SH-SY5Y (cell line): ENCODE results near the gene CHAMP1.

Experiments used
- GATA2 ChIP-seq: IDR thresholded peaks from 2 replicates; pipeline ENCODE4 v1.6.1; 2011; ENCODE audit warnings: mild to moderate bottlenecking, low read depth, low read length
- GATA3 ChIP-seq: IDR thresholded peaks from 2 replicates; pipeline ENCODE4 v1.6.1; 2011; ENCODE audit warnings: low read depth, mild to moderate bottlenecking, low read length, moderate library complexity

Gene CHAMP1

DNA sequence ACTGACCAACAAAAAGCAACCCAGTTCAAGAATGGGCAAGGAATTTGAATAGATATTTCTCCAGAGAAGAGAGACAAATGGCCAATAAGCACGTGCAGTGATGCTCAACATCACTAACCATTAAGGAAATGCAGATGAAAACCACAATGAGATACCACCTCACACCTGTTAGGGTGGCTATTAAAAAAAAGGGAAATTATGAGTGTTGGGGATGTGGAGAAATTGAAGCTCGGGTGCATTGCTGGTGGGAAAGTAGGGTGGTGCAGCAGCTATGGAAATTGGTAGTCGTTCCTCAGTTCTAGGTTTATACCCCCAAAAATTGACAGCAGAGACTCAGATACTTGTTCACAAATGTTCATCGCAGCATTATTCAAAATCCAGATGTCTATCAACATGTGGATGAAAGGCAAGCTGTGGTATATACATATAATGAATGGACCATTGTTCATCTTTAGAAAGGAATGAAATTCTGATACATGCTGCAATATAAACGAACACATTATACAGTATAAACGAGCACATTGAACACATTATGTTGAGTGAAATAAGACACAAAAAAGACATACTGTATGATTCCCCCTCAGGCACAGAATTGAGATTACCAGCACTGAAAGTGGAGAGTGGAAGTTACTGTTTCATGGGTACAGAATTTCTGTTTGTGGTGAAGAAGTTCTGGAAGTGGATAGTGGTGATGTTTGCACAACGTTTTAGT, 927 bp downstream of the CHAMP1 start:
- no peak for TF ChIP-seq GATA2

DNA sequence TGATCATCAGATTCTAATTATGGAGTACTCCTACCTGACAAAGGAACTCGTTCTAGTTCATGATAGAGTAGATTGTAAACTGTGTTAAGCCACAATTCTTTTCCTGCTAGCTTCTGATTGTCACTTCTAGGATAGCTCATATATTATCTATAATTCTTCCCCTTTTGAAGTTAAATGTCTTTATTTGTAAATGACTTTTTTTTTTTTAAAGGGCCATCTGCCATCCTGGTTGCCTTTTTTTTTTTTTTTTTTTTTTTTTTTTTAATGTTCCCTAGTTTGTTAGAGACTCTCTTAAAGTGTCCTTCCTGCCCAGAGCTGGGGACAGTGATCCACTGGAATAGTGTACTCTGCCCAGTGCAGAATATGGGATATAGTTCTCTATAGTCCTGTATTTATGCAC, 4.3 kb downstream of the CHAMP1 start:
- TF ChIP-seq GATA3 (no peak), GATA2 (no peak)

DNA sequence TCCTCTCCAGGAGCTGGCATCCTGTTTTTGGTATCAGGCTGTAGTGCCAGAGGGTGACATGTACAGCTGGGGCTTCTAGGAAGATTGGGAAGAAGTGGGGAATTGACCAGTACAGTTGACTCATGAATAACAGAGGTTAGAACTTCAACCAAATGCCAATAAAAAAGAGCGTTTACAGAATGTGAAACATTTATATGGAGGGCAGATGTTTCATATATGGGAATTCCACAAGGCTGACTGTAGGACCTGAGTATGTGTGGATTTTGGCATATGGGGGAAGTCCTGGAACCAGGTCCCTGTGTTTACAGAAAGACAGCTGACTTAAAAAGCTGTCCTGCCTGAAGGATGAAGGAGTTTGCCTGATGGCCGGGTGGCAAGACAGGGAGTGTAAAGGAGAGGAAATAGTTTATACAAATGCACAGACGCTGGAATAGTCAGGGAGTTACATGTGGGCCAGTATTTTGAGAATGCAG, 5.2 kb downstream of the CHAMP1 start:
- TF ChIP-seq GATA2, result no peak
- TF ChIP-seq GATA3, result no peak

DNA sequence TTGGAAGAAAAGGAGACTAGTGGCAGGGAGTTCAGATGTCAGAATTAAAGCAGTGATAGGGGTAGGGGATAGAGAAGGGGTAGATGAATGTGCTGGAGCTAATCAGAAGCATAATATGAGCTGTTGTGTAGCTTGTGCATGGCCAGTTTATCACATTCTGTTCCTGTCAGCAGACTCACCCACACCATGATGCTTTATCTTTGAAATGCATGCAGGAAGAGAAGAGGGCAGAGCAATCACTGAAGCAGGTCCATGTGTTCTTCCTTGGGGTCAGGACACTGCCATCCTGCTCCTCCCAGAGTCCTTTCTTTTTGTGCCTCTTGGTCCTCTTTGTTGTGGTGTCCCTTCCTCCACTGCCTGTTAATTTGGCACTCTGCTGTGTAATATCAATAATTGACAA, 5.8 kb downstream of the CHAMP1 start:
- TF ChIP-seq GATA2 (no peak), GATA3 (no peak)

DNA sequence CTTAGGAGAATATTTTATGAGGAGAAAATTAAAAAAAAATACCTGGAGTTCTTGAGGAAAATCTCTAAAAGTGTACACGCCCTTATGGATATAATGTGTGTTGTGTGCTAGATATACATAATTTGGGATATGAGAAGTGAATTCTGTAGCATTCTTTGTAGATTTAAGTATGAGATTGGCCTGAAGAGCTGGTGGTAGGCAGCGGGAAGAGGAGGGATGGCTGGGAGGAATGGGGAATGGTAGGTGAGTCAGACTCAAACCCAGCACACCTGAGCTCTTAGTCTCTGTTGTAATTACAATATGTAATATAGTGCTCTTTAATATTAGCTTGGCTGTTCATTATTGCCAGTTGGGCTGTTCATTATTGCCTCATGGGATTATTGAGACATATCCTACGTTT, 7.0 kb downstream of the CHAMP1 start:
- TF ChIP-seq GATA3 (no peak), GATA2 (no peak)

DNA sequence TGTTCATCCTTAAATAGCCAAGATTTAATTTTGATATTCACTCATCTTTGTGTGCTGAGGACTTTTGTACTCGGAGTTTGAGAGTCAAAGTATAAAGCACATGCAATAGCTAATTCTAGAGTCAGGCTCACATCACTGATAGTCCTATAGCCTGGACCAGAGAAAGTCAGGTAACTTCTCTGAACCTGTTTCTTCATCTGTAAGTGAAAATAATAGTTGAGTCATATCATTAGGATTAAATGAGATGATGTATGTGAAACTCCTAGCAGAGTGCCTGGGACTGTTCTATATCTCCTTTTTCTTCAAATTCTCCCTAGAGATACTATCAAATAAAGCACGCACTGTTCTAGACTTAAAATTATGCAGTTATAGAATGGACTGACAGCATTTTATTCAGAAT, 9.0 kb downstream of the CHAMP1 start:
- no peak for TF ChIP-seq GATA2
- no peak for TF ChIP-seq GATA3

DNA sequence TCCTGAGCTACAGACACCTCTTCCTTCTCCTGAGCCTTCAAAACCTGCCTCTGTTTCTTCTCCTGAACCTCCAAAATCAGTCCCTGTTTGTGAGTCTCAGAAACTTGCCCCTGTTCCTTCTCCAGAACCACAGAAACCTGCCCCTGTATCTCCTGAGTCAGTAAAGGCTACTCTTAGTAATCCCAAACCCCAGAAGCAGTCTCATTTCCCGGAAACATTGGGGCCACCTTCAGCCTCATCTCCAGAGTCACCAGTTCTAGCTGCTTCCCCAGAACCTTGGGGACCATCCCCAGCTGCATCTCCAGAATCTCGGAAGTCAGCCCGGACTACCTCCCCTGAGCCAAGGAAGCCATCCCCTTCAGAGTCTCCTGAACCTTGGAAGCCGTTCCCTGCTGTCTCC, 10.0 kb downstream of the CHAMP1 start:
- TF ChIP-seq GATA3, result no peak
- no peak for TF ChIP-seq GATA2

DNA sequence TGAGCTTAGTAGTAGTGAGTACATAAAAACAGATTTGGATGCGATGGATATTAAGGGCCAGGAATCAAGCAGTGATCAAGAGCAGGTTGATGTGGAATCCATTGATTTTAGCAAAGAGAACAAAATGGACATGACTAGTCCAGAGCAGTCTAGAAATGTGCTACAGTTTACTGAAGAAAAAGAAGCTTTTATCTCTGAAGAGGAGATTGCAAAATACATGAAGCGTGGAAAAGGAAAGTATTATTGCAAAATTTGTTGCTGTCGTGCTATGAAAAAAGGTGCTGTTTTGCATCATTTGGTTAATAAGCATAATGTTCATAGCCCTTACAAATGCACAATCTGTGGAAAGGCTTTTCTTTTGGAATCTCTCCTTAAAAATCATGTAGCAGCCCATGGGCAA, 11.4 kb downstream of the CHAMP1 start:
- TF ChIP-seq GATA3 (no peak), GATA2 (no peak)

DNA sequence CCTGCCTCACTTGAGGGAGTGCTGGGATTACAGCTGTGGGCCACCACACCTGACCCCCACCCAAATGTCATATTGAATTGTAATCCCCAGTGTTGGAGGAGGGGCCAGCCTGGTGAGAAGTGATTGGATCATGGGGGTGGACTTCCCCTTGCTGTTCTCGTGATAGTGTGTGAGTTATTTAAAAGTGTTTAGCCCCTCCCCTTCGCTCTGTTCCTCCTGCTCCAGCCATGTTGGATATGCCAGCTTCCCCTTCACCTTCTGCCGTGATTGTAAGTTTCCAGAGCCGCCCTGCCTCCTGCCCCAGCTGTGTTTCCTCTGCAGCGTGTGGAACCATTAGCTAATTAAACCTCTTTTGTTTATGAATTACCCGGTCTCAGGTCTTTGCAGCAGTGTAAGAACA, 13.7 kb downstream of the CHAMP1 start:
- TF ChIP-seq GATA2 (no peak), GATA3 (no peak)

DNA sequence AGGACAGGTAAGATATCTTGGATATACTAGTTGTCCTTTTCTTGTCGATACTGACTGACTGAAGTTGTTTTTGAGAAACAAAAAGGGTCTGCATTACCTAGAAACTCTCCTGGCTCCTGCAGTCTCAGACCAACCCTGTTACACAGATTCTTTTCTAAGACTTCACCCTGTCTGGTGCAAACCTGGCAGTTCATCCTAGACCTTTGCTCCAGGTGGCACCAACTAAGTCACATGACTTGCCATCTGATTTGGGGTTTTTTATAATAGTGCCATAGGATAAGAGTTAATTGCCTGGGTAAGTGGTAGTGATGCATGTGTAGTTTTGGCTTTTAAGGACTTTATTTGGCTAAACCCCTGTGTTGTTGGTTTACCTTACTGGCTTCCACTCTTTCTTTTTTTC, 14.3 kb downstream of the CHAMP1 start:
- TF ChIP-seq GATA2 (no peak), GATA3 (no peak)

DNA sequence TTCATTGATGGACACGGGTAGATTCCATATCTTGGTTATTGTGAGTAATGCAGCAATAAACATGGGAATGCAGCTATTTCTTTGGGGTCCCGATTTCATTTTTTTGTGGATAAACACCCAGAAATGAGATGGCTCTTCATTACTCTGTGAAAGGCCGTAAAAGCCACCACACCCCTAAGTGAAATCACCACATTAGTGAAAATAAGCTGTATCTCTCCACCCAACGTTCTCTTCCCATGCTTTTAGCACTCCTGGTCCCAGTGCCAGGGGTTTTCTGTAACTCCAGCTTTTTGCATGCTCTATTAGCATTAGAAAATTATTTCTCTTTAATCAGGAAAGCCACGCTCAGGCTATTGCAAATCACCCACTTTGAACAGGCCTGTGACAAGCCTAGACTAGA, 15.8 kb downstream of the CHAMP1 start:
- TF ChIP-seq GATA3, result no peak
- TF ChIP-seq GATA2, result no peak

DNA sequence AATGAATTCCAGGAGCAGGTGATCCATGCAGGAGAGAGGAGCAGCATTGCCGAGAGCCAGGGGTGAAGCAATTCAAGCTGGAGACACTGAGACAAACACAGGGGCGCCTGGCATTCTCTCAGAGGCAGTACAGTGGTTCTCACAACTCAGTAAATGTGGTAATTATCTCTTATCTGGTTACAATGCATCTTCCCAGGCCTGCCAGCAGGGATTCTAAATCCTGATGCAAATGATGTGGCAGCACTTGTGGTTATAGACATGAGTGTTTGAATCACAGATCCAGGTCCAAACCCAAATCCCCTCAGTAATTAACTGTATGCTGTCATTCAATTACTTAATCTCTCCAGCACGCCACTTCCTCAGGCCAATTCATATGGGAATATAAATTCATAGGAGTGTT, 19.6 kb downstream of the CHAMP1 start:
- peak; percentile 54 for TF ChIP-seq GATA2

DNA sequence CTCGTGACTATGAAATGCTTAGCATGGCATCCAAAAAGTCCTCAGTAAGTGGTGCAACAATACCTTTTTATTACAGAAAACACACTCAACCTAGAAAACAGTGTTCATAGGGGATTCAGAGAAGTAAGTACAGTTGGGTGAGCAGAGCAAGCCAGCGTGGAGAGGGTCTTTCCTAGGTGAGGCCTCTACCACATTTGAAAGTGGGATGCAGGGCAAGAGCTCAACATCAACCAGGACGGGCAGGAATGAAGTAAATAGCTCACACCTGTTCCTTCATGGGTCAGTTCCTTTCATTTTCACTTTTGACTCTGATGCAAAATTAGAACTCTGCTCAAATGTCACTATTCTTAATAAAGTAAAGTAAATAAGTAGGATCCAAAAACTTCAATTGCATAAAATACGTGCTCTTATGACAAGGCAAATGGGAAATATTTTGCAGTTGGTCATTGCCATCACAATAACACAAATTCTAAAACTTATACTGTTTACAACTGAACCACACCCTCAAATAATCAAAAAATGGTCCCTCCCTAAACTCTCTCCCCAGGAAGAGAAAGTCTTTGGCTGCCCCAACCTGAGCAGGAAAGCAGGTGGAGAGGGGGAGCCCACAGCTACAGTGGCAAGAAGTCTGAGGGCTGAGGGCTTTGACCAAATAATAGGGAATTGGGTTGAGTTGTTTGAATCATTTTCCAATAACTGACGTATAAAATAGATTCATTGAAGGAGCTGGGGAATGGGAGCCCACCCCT, 20.2 kb downstream of the CHAMP1 start:
- TF ChIP-seq GATA2, result no peak
- no peak for TF ChIP-seq GATA3

DNA sequence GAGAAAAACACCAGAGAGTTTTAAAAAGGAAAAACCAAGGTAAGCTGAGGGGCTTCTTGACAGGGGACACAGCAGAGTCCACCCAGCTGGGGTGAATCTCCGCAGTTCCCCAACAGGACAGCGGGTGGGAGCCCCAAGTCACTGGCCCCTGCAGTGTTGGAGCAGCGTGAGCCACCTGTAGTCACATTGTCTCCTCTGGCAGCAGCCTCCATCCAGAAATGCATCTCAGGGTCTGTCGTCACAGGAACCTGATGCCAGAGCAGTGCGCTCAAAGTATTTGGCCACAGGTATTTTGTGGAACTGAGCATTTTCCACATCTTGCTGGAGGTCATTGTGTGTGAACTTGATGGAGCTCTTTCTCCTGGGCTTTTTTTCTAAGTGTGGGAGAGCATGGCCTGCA, 24.7 kb downstream of the CHAMP1 start:
- TF ChIP-seq GATA3, result no peak
- no peak for TF ChIP-seq GATA2

DNA sequence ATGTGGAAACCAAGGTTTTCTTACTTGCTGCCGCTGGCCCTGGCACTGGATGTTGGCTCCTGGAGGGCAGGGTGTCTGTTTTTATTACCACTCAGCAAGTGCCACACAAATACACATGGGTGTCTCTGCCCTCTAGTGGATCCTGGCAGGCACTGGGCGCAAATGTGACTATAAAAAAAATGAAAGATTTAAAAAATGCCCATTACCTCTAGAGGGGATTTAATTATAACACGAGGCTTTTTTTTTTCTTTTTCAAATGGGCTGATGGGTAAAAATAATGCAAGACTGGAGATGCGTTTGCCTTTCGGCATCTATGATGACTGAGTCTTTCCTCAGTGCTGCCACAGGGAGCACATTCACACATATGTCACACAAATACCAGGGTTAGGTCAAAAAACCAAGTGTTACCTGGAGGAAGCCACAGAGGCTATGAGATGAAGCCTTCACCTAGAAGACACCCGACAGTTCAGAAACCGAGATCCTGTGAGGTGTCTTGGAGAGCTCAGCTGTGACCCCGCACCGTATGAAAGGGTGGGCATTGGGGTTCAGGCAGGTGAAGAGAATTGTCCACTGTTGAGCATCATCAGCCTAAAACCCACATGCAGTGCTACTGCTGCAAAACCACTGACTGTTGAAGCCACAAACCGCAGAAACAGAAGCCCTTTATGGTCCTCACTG, 25.7 kb downstream of the CHAMP1 start:
- TF ChIP-seq GATA3, result no peak
- TF ChIP-seq GATA2, result no peak

DNA sequence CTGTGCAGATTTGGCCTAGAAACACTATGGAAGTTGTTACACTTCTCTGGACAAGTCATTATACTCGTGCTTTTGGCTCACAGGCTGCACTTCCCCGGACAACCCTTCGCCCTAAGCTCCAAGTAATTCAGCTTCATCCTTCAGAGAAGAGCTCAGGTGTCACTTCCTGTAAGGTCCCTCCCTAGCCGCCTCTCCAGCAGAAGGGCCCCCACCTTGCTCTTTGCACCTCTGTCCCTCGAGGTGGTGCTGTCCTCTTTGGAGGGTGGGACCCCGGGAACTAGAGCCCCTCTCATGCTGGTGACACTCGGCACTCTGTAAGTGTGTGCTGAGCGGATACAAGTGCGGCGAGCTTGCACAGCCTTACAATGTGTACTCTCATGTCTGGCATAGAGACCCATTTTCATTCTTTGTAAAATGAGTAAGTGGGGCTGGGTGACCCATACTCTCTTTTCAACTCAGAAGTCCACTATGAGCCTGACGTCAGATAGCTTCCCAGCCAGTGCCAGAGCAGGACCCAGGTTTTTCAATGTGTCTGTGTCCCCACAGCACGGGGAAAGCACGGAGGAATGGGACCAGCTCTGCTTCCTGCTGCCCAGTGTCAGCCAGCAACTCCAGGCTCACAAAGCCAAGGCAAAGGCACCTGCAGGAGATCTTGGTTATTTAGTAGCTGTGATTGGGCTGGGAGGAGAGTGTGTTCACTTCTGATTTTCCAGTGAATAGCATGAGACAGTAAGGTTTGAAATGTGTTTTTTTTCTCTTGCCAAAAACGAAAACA, 26.9 kb downstream of the CHAMP1 start:
- TF ChIP-seq GATA3, result no peak
- TF ChIP-seq GATA2, result no peak
